ENCODE measurements around the gene ADRA1B. TPM values are rescaled to one million over a fixed set of nuclear protein-coding genes. Genes with fewer than 3 reads are reported as not detected.

Gene ADRA1B
- total and polyA plus RNA-seq, 2 of the 8 experiments (the other 6 are each of a cell fraction or from before 2014, with no cell fraction given) = not detected

DNA sequence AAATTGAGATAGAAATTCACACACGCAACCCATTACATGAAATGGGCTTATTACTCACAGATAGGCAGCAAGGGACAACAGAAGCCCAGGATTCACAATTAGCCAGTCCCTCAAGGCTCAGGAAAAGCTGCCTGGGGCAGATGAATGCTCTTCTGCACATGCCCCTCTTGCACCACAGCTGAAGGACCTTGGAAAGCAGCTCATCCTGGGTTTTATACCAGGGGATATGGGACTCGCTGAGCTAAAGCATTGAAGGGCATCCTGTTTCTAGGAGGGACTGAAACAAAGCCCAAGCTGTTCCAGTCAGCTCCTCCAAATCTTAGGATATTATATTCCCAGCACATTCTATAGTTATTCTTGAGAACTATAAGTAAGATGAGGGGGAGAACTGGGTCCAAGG lies 76.9 kb downstream of the ADRA1B start:
- no peak overlapping the region for H2BK20ac ChIP-seq (ENCODE audit: low read length)
- H3K23me2 ChIP-seq (ENCODE audit: low read depth, low read length) = no peaks in the 10 kb centered on the region
- no peak overlapping the region for H3K14ac ChIP-seq (ENCODE audit: insufficient read length)
- H3K4me3 ChIP-seq (ENCODE audit: extremely low read depth in 1 of 4, insufficient read depth in 2 of 4, low read depth in 3 of 4, low read length in 4 of 4) = no peak overlapping the region
- no peak overlapping the region for H2BK120ac ChIP-seq (replicated peaks; ENCODE audit: low read depth, low read length)
- no peaks in the 10 kb centered on the region for H4K20me1 ChIP-seq (replicated peaks in 1 of 2; ENCODE audit: control insufficient read depth in 1 of 2, insufficient read depth in 2 of 2, low read length in 2 of 2)
- no peak overlapping the region for H2BK5ac ChIP-seq (ENCODE audit: low read depth, low read length)
- 90% methylated on average over 2 of the region's 2 CpGs; no CpG with 5 or more reads in 1 of the 2 experiments for WGBS, 2 experiments (ENCODE audit: extremely low coverage in 1 of 2, insufficient coverage in 1 of 2, insufficient read length in 1 of 2, insufficient replicate concordance in 2 of 2, low coverage in 1 of 2, low lambda C conversion rate in 2 of 2, missing lambda C conversion rate in 1 of 2)
- peaks cover 0 to 2% (median 0%) of the 10 kb centered on the region in 4 experiments; a peak in 1 of 7 replicates for H3K27me3 ChIP-seq (replicated peaks in 1 of 4; ENCODE audit: control insufficient read depth in 3 of 4, extremely low read depth in 1 of 4, insufficient read depth in 3 of 4, low read length in 3 of 4)
- H3K56ac ChIP-seq (replicated peaks; ENCODE audit: insufficient read length, low read depth, low read length) = no peak overlapping the region
- ChIA-PET CTCF (ENCODE audit: partially characterized antibody) (interaction anchor here (0.7 kb wide), 1 partner anchor 339 kb away, joined by 3 read pairs; no protein-coding TSS in a partner anchor), POLR2A (ENCODE audit: partially characterized antibody) (no interaction called here)
- no peak overlapping the region for H3K27ac ChIP-seq (ENCODE audit: low read depth, low read length)
- no peak overlapping the region for H3K4ac ChIP-seq (replicated peaks; ENCODE audit: insufficient read length, low read depth, low read length)
- H3K79me1 ChIP-seq (ENCODE audit: low read depth, low read length) = no peaks in the 10 kb centered on the region
- H3K18ac ChIP-seq (ENCODE audit: extremely low read depth, low read length) = no peak overlapping the region
- no peak overlapping the region for H2BK12ac ChIP-seq (ENCODE audit: low read depth, low read length)
- no peak overlapping the region for H2AK5ac ChIP-seq (ENCODE audit: low read depth, low read length)
- H4K8ac ChIP-seq (ENCODE audit: extremely low read depth, insufficient read depth, low read length) = no peak overlapping the region
- H3K36me3 ChIP-seq (ENCODE audit: control insufficient read depth in 2 of 4, insufficient read depth in 4 of 4, low read length in 3 of 4) = no peaks in the 10 kb centered on the region
- no peak overlapping the region for H3K23ac ChIP-seq (ENCODE audit: insufficient read length)
- no peak overlapping the region for H2BK15ac ChIP-seq (ENCODE audit: low read length)
- H4K5ac ChIP-seq (ENCODE audit: insufficient read length, low read depth, low read length) = no peak overlapping the region
- H2AFZ ChIP-seq (ENCODE audit: low read length) = no peak overlapping the region
- peaks cover 0 to 1% of the 10 kb centered on the region in 2 experiments; a peak in 1 of 4 replicates for H3K9me3 ChIP-seq (ENCODE audit: insufficient read depth in 2 of 2, low read depth in 1 of 2, low read length in 1 of 2)
- H3K4me2 ChIP-seq (ENCODE audit: insufficient read depth in 1 of 2, low read depth in 2 of 2, low read length in 2 of 2) = no peak overlapping the region
- no peak overlapping the region for H3K9ac ChIP-seq (replicated peaks in 1 of 4; ENCODE audit: extremely low read depth in 1 of 4, low read depth in 3 of 4, low read length in 3 of 4)
- DNase-seq (ENCODE audit: low read depth in 1 of 2, low spot score in 2 of 2) = no peak
- H3K79me2 ChIP-seq (ENCODE audit: control insufficient read depth in 1 of 2, insufficient read depth in 2 of 2, low read length in 2 of 2) = no peaks in the 10 kb centered on the region
- H3K4me1 ChIP-seq (replicated peaks in 1 of 4; ENCODE audit: control insufficient read depth in 3 of 4, insufficient read depth in 4 of 4, low read length in 3 of 4) = no peaks in the 10 kb centered on the region
- FAIRE-seq = no peak
- H4K91ac ChIP-seq (replicated peaks; ENCODE audit: insufficient read length, low read length) = no peak overlapping the region
- no peak for TF ChIP-seq JUND (IDR thresholded peaks at IDR 0.05; ENCODE audit: low read length)
- no peak for TF ChIP-seq GABPA (IDR thresholded peaks at IDR 0.05; ENCODE audit: borderline replicate concordance, insufficient read depth, low read length)
- no peak for TF ChIP-seq TAF7 (optimal IDR thresholded peaks at IDR 0.05; ENCODE audit: borderline replicate concordance, low read depth, low read length)
- no peak for TF ChIP-seq ASH2L (IDR thresholded peaks at IDR 0.05; ENCODE audit: low read length)
- TF ChIP-seq EGR1 (IDR thresholded peaks at IDR 0.05; ENCODE audit: borderline replicate concordance, low read depth, low read length) = no peak
- no peak for TF ChIP-seq SP1 (IDR thresholded peaks at IDR 0.05; ENCODE audit: low read depth, low read length)
- TF ChIP-seq POLR2AphosphoS5 (IDR thresholded peaks at IDR 0.05; ENCODE audit: low read depth, low read length) = no peak
- TF ChIP-seq, protein P1, sequence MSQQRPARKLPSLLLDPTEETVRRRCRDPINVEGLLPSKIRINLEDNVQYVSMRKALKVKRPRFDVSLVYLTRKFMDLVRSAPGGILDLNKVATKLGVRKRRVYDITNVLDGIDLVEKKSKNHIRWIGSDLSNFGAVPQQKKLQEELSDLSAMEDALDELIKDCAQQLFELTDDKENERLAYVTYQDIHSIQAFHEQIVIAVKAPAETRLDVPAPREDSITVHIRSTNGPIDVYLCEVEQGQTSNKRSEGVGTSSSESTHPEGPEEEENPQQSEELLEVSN (IDR thresholded peaks at IDR 0.05) = no peak
- no peak for TF ChIP-seq EP300 (IDR thresholded peaks at IDR 0.05; ENCODE audit: borderline replicate concordance in 1 of 2, low read depth in 2 of 2, low read length in 2 of 2)
- no peak for TF ChIP-seq CBX8 (IDR thresholded peaks at IDR 0.05; ENCODE audit: borderline replicate concordance, low read depth, low read length)
- TF ChIP-seq SP4 (IDR thresholded peaks at IDR 0.05; ENCODE audit: low read length) = no peak
- no peak for TF ChIP-seq SRF (IDR thresholded peaks at IDR 0.05; ENCODE audit: low read depth, low read length)
- TF ChIP-seq TCF12 (IDR thresholded peaks at IDR 0.05; ENCODE audit: low read depth, low read length) = no peak
